Activated CD4-positive, alpha-beta memory T cell treated with anti-CD3 and anti-CD28 coated beads, Interleukin-2, amount 10 ng/mL, durations not matched to agents 7 days and 5 days (primary cell): Measurements from ENCODE around the gene CUL2. TPM values are rescaled to one million over a fixed set of nuclear protein-coding genes. Genes with fewer than 3 reads are reported as not detected.

Source experiments
- CTCF ChIA-PET: fragments of 350-600 bp; sonication (Branson Sonifier 250); formaldehyde crosslinking; loops from one replicate; lab custom pipeline; 2021; ENCODE audit warnings: antibody characterized with exemption, inconsistent platforms; lab: Charles Lee
- POLR2A ChIA-PET: fragments of 350-600 bp; sonication (Branson Sonifier 250); formaldehyde crosslinking; loops from one replicate; lab custom pipeline; 2021; ENCODE audit warnings: antibody characterized with exemption; lab: Charles Lee
- DNase-seq: peaks from one replicate; pipeline ENCODE4 v3.0.0-alpha.2; 2020
- H3K27ac Mint-ChIP-seq: one replicate; pipeline ENCODE4 v1.8.0; 2021; ENCODE audit warnings: mild to moderate bottlenecking, mixed read lengths
- H3K27me3 Mint-ChIP-seq: one replicate; pipeline ENCODE4 v1.8.0; 2021; ENCODE audit warnings: mixed read lengths
- H3K36me3 Mint-ChIP-seq: one replicate; pipeline ENCODE4 v1.8.0; 2021; ENCODE audit warnings: low read depth, mixed read lengths
- H3K4me1 Mint-ChIP-seq: one replicate; pipeline ENCODE4 v1.8.0; 2021; ENCODE audit warnings: mixed read lengths
- H3K4me3 Mint-ChIP-seq: one replicate; pipeline ENCODE4 v1.8.0; 2021; ENCODE audit warnings: mild to moderate bottlenecking, mixed read lengths
- H3K9me3 Mint-ChIP-seq: one replicate; pipeline ENCODE4 v1.8.0; 2021; ENCODE audit warnings: mixed read lengths
- total RNA-seq, 2 experiments: library from RNA; stranded (reverse); gene quantifications; one replicate each; pipeline ENCODE4 v1.2.3, GENCODE V29; 2021

CUL2 gene
- total RNA-seq, 2 experiments from 2014 or later = 30.6 to 34.3 TPM

DNA sequence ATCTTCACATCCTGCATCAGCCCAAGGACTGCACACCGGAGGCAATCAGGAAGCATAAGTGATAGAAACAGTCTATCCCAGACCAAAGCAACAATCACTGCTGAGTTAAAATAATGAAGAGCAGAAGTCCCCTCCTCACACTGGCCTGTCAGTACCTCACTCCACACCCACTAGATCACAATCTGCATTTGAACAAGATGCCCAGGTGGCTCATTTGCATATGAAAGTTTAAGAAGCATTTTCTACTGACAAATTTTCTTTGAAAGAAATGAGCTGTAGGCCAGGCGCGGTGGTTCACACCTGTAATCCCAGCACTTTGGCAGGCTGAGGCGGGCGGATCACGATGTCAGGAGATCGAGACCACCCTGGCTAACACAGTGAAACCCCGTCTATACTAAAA lies 77.4 kb downstream of the CUL2 start:
- no peaks in the 10 kb centered on the region for H3K9me3 Mint-ChIP-seq
- peaks cover 9% of the 10 kb centered on the region for H3K4me1 Mint-ChIP-seq
- no peak for DNase-seq
- H3K4me3 Mint-ChIP-seq = no peak overlapping the region
- H3K27me3 Mint-ChIP-seq = no peaks in the 10 kb centered on the region
- POLR2A ChIA-PET = interaction anchor here (0.5 to 1.2 kb wide), 2 partner anchors 22 to 231 kb away, joined by 4 read pairs; no protein-coding TSS in a partner anchor
- CTCF ChIA-PET = interaction anchor here (1.5 kb wide), 1 partner anchor 18 kb away, joined by 6 read pairs; no protein-coding TSS in a partner anchor
- H3K36me3 Mint-ChIP-seq = peaks cover 33% of the 10 kb centered on the region
- H3K27ac Mint-ChIP-seq = no peak overlapping the region

DNA sequence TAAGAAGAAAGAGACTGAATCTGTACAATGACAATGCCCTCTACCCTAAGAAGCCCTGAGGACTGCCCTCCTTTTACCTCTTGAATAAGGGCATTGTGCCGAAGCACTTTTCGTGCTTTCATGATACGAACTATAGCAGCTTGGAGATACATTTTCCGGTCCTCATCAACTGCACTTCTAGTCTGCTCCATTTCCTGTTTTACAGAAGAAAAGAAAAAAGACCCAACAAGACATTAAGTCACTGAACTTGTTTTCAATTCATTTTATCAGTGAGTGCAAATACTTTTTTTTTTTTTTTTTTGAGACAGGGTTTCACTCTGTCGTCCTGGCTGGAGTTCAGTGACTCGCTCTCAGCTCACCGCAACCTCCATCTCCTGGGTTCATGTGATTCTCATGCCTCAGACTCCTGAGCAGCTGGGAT lies 78.4 kb downstream of the CUL2 start:
- Mint-ChIP-seq H3K27ac (peak overlapping the region; percentile 21), H3K4me1 (peaks cover 6% of the 10 kb centered on the region), H3K27me3 (no peaks in the 10 kb centered on the region), H3K9me3 (no peaks in the 10 kb centered on the region), H3K36me3 (peaks cover 30% of the 10 kb centered on the region), H3K4me3 (no peak overlapping the region)
- ChIA-PET POLR2A (no interaction called here), CTCF (interaction anchor here (1.5 kb wide), 1 partner anchor 17 kb away, joined by 6 read pairs; no protein-coding TSS in a partner anchor)
- no peak for DNase-seq

DNA sequence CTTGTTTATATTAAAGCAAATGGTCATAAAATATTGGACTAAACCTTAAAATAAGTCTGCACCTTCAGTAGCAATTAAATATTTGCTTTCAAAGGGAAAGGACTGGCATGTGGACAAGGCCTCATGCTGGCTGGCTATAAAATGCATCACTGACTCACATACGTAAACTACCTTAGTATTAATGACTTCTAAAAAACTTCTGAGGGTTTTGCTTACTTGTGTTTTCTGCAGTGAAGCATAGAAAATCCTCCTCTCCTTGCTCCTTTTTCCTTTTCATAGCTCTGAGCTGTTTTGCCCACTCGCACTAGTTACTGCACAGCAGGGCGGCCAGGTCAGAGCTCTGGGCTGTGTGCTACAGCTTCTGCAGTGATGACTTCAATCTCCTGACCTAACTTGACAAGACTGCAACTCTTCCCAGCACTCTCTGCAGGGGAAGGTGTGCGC lies 82.3 kb downstream of the CUL2 start:
- H3K9me3 Mint-ChIP-seq = no peaks in the 10 kb centered on the region
- CTCF ChIA-PET = no interaction called here
- no peak for DNase-seq

DNA sequence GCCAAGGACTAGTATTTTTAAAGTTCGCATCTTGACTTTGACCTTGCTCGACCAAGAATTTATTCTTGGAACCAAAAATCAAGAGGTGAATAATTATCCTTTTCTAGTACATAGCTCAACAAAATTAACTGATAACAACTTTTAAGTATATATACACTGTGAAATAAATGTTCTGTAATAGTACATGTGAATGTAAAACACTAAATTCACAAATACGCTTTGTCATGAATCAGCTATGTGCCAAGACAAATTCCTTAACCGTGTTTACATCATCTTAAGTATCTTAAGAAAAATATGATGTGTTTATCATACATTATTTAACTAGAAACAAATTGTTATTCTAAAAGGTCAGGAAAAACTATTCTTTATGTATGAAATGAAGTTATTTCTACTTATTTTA lies 83.3 kb downstream of the CUL2 start:
- Mint-ChIP-seq H3K27me3 (no peaks in the 10 kb centered on the region), H3K4me1 (no peaks in the 10 kb centered on the region), H3K36me3 (peaks cover 16% of the 10 kb centered on the region), H3K4me3 (no peak overlapping the region), H3K27ac (no peak overlapping the region), H3K9me3 (no peaks in the 10 kb centered on the region)
- ChIA-PET CTCF (interaction anchor here (1.4 kb wide), 1 partner anchor 12 kb away, joined by 3 read pairs; no protein-coding TSS in a partner anchor), POLR2A (no interaction called here)
- no peak for DNase-seq

More for the DNA sequence above, 82.3 kb downstream of the CUL2 start:
- Mint-ChIP-seq H3K27me3 (no peaks in the 10 kb centered on the region), H3K4me1 (peaks cover 6% of the 10 kb centered on the region), H3K4me3 (no peak overlapping the region), H3K27ac (no peak overlapping the region), H3K36me3 (peaks cover 24% of the 10 kb centered on the region)
- POLR2A ChIA-PET = no interaction called here

DNA sequence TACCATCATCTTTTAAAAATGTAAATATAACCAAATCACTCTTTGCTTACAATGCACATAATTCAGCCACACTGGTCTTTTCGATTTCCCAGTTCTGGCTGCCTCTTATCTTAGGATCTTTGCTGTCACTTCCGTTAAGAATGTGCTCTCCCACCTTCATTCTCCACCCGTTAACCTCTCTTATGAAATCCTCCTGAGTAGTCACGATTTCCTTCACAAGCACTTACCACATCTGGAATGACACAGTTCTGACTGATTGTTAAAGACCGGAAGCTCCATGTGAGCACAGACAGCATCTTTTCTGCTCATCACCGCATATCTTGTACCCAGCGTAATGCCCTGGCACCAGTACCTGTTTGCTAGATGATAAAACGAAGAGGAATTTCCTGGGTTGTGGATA lies 84.3 kb downstream of the CUL2 start:
- Mint-ChIP-seq H3K27ac (no peak overlapping the region), H3K36me3 (peaks cover 11% of the 10 kb centered on the region), H3K27me3 (no peaks in the 10 kb centered on the region), H3K4me3 (no peak overlapping the region), H3K9me3 (no peaks in the 10 kb centered on the region), H3K4me1 (no peaks in the 10 kb centered on the region)
- DNase-seq = no peak
- POLR2A ChIA-PET = no interaction called here
- CTCF ChIA-PET = interaction anchor here (1.4 kb wide), 2 partner anchors 10 to 11 kb away, joined by 3 to 4 read pairs; no protein-coding TSS in a partner anchor

DNA sequence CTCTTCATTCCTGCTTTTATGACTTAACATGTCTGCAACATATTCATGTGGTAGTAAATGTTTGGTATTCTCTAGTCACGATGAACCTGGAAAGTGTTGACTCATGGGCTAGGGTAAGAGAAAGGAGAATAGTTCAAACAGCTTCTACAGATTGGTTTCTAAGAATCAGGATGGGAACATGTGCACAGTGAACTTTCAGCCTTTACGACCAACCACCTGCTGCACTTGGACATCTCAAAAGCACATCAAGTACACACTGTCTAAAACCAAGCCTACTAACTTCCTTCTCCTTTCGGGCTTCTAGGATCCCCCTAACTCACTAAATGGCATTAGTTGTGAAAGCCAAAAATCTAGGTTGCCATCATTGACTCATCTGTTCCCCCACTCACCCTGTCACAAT lies 85.5 kb downstream of the CUL2 start:
- ChIA-PET CTCF (interaction anchor here (1.4 kb wide), 1 partner anchor 9 kb away, joined by 4 read pairs; no protein-coding TSS in a partner anchor), POLR2A (interaction anchor here (1.0 kb wide), 1 partner anchor 10 kb away, joined by 3 read pairs; no protein-coding TSS in a partner anchor)
- no peaks in the 10 kb centered on the region for H3K27me3 Mint-ChIP-seq
- H3K36me3 Mint-ChIP-seq = peaks cover 2% of the 10 kb centered on the region
- DNase-seq = no peak
- no peak overlapping the region for H3K4me3 Mint-ChIP-seq
- no peaks in the 10 kb centered on the region for H3K9me3 Mint-ChIP-seq
- no peak overlapping the region for H3K27ac Mint-ChIP-seq
- H3K4me1 Mint-ChIP-seq = no peaks in the 10 kb centered on the region

DNA sequence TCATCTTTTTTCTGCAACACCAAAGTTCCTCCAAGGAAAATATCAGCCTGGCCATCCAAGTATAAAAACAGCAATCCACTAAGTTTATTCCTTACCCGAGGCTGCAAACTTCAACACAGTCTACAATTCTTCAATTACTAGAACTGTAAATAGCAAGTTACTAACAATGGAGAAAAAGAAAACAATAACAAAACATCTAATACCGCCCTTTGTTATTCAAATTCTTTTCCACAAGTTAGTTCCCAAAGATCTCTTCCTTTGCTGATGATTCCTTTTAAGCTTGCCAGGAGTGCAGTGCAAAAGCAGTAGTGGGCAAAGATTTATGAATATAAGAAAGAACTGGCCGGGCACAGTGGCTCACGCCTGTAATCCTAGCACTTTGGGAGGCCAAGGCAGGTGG lies 86.2 kb downstream of the CUL2 start:
- H3K27me3 Mint-ChIP-seq = no peaks in the 10 kb centered on the region
- no peak overlapping the region for H3K27ac Mint-ChIP-seq
- ChIA-PET POLR2A (interaction anchor here (1.0 kb wide), 1 partner anchor 10 kb away, joined by 3 read pairs; no protein-coding TSS in a partner anchor), CTCF (interaction anchor here (1.6 kb wide), 1 partner anchor 9 kb away, joined by 9 read pairs; no protein-coding TSS in a partner anchor)
- no peaks in the 10 kb centered on the region for H3K9me3 Mint-ChIP-seq
- H3K4me3 Mint-ChIP-seq = no peak overlapping the region
- no peak for DNase-seq
- H3K36me3 Mint-ChIP-seq = peaks cover 2% of the 10 kb centered on the region
- no peaks in the 10 kb centered on the region for H3K4me1 Mint-ChIP-seq

DNA sequence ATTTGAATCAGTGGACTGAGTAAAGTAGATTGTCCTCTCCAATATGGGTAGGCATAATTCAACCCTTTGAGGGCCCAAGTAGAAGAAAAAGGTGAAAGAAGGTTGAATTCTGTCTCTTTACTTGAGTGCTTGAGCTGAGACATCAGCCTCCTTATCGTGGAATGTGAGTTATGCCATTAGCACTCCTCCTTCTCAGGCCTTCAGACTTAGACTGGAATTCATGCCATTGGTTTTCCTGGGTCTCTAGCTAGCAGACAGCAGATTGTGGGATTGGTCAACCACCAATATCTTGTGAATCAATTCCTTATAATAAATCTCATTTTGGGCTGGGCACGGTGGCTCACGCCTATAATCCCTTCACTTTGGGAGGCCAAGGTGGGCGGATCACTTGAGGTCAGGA lies 89.2 kb downstream of the CUL2 start:
- CTCF ChIA-PET = no interaction called here
- no peak overlapping the region for H3K4me3 Mint-ChIP-seq
- no peak for DNase-seq
- no peak overlapping the region for H3K27ac Mint-ChIP-seq
- H3K36me3 Mint-ChIP-seq = peaks cover 2% of the 10 kb centered on the region
- no peaks in the 10 kb centered on the region for H3K9me3 Mint-ChIP-seq
- POLR2A ChIA-PET = no interaction called here
- H3K27me3 Mint-ChIP-seq = no peaks in the 10 kb centered on the region
- no peaks in the 10 kb centered on the region for H3K4me1 Mint-ChIP-seq

DNA sequence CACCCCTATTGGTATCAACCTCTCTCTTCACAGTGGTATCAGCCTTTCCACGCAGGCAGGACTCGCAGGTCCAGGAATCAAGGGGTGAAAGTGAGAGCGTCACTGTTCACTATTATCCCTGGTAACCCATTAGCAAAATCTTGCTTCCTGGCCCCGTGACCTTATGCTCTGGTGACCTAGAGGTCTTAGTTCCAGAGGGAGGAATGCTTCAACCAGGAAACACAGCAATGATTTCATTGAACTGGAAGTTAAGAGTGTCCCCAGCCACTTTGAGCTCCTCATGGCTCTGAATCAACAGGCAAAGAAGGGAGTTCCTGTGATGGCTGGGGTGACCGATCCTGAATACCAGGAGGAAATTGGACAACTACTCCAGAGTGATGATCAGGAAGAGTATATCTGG lies 90.6 kb downstream of the CUL2 start:
- no peak for DNase-seq
- ChIA-PET CTCF (no interaction called here), POLR2A (no interaction called here)
- H3K4me3 Mint-ChIP-seq = no peak overlapping the region
- H3K9me3 Mint-ChIP-seq = no peaks in the 10 kb centered on the region
- peaks cover 5% of the 10 kb centered on the region for H3K4me1 Mint-ChIP-seq
- no peaks in the 10 kb centered on the region for H3K27me3 Mint-ChIP-seq
- no peaks in the 10 kb centered on the region for H3K36me3 Mint-ChIP-seq
- no peak overlapping the region for H3K27ac Mint-ChIP-seq

DNA sequence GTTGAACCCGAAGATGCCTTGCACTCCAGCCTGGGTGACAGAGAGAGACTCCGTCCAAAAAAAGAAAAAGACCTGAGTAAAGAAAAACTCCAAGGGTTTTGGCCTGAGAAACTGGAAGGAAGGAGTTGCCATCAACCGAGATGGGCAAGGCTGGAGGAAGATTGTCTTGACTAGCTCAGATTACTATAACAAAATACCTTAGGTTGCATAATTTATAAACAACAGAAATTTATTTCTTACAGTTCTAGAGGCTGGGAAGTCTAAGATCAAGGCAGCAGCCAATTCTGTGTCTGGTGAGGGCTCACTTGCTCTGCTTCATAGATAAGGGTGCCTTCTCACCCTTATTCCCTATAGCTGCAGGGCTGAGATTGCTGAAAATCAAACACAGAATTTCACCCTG lies 91.2 kb downstream of the CUL2 start:
- no peaks in the 10 kb centered on the region for H3K27me3 Mint-ChIP-seq
- peaks cover 10% of the 10 kb centered on the region for H3K4me1 Mint-ChIP-seq
- no peaks in the 10 kb centered on the region for H3K9me3 Mint-ChIP-seq
- H3K4me3 Mint-ChIP-seq = no peak overlapping the region
- no peak for DNase-seq
- POLR2A ChIA-PET = no interaction called here
- H3K27ac Mint-ChIP-seq = no peak overlapping the region
- H3K36me3 Mint-ChIP-seq = no peaks in the 10 kb centered on the region
- CTCF ChIA-PET = no interaction called here

DNA sequence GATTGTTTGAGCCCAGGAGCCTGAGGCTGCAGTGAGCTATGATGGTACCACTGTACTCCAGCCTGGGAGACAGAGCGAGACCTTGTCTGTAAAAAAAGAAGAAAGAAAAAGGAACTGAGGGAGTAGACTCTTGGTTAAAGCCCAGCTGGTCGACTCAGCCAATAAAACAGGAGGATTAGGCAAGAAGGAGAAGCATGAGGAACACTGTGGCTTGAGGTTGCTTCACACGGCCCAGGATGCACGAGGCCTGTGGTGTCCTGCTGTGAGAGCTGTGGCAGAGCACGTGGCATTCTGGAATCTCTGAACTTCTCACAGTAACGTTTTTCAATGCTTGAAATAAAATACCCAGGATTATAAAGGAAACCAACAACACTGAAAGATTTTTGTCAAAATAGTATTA lies 93.3 kb downstream of the CUL2 start:
- Mint-ChIP-seq H3K36me3 (no peaks in the 10 kb centered on the region), H3K4me1 (peaks cover 10% of the 10 kb centered on the region), H3K27ac (no peak overlapping the region), H3K9me3 (no peaks in the 10 kb centered on the region), H3K27me3 (no peaks in the 10 kb centered on the region), H3K4me3 (no peak overlapping the region)
- DNase-seq = no peak
- ChIA-PET CTCF (interaction anchor here (1.2 to 3.8 kb wide), 3 partner anchors 8 to 29 kb away, joined by 3 to 39 read pairs (median 4); no protein-coding TSS in a partner anchor), POLR2A (no interaction called here)

DNA sequence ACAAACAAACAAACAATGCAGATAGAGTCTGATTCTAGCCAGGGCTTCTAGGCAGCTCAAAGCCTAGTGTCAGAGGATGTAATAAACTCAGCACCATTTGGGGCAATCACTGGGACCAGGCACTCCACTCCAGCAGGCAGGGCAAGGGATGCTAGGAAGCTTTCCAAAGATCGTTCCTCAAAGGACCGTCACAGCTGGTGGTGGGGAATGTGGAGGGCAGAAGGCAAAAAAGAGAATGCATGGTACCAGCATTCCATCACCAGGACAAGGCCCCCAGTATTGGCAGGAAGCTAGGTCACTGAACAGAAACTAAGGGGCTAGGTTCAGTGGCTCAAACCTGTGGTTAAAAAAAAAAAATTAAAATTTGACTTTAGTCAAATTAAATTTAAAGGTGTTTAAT lies 94.2 kb downstream of the CUL2 start:
- Mint-ChIP-seq H3K4me3 (no peak overlapping the region), H3K27me3 (no peaks in the 10 kb centered on the region), H3K36me3 (no peaks in the 10 kb centered on the region), H3K4me1 (peaks cover 10% of the 10 kb centered on the region), H3K9me3 (no peaks in the 10 kb centered on the region), H3K27ac (no peak overlapping the region)
- DNase-seq = no peak
- POLR2A ChIA-PET = no interaction called here
- CTCF ChIA-PET = interaction anchor here (1.2 to 3.8 kb wide), 9 partner anchors 9 to 244 kb away, joined by 3 to 39 read pairs (median 5); no protein-coding TSS in a partner anchor

DNA sequence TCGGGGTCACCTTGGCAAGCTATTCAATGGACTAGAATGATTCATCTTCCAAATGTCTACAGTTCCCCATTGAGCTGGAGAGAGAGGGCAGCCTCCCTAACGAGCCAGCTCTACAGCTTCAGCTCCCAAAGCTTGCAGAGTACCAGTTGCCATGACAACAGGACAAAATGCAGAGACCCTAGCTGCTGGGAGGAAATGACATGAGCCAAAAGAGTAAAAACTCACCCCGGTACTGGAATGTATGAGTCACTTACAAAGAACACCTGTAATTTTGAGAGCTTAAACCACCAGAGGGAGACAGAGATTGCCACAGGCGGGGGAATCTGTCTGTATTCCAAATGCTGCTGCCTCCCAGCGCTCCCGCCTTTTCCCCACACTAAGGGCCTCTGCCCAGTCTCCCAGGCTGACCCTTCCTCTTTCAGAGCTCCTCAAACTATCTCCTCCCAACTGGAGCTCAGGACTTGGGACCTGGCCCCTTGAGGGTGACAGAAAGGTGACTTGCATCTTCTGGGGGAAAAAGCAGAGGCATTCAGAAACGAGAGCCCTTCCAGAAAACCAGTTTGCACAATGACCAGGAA lies 95.5 kb downstream of the CUL2 start:
- ChIA-PET POLR2A (interaction anchor here (0.8 to 1.0 kb wide), 3 partner anchors 10 to 214 kb away, joined by 3 to 5 read pairs (median 3); no protein-coding TSS in a partner anchor), CTCF (interaction anchor here (0.6 to 3.8 kb wide), 30 partner anchors 9 to 568 kb away, joined by 3 to 39 read pairs (median 4); partner anchors contain the start of gene CUL2)
- Mint-ChIP-seq H3K27me3 (no peaks in the 10 kb centered on the region), H3K9me3 (no peaks in the 10 kb centered on the region), H3K27ac (no peak overlapping the region), H3K4me1 (peaks cover 10% of the 10 kb centered on the region), H3K36me3 (no peaks in the 10 kb centered on the region), H3K4me3 (no peak overlapping the region)
- DNase-seq = peak; percentile 56
